GM12878 (cell line): ENCODE data around the gene BRAF. TPM values are rescaled to one million over a fixed set of nuclear protein-coding genes. Genes with fewer than 3 reads are reported as not detected.

Experiments
- ATAC-seq: fragments of 200-7000 bp; cut with Tn5 transposase; 3 replicates; pipeline ENCODE4 v1.9.1; 2020; ENCODE audit warnings: mild to moderate bottlenecking, moderate library complexity
- BruUV-seq: library from RNA; stranded (reverse); fragments of 400-500 nt; replicated peaks from 2 replicates; lab custom pipeline; 2021; lab: Mats Ljungman, UMichigan
- CTCF ChIA-PET: fragments of 300-600 bp; sonication (Branson Sonifier 250); formaldehyde crosslinking; extraction: SDS; loops from one replicate; lab custom pipeline; 2021; ENCODE audit warnings: inconsistent platforms; lab: Yijun Ruan, JAX
- POLR2A ChIA-PET: fragments of 350-600 bp; formaldehyde crosslinking; extraction: SDS; loops from one replicate; lab custom pipeline; 2021; ENCODE audit warnings: inconsistent platforms; lab: Charles Lee
- RAD21 ChIA-PET: fragments of 300-600 bp; sonication (Branson Sonifier 250); formaldehyde crosslinking; loops from one replicate; lab custom pipeline; 2023; ENCODE audit warnings: antibody characterized with exemption; ENCODE audit not compliant: unreplicated experiment; lab: Charles Lee
- SMC1A ChIA-PET: fragments of 300-600 bp; sonication (Branson Sonifier 250); formaldehyde crosslinking; loops from one replicate; lab custom pipeline; 2023; ENCODE audit not compliant: unreplicated experiment, uncharacterized antibody; lab: Charles Lee
- DNase-seq: peaks from one replicate; pipeline ENCODE4 v3.0.0-alpha.2; 2011; ENCODE audit warnings: low read depth, low spot score
- FAIRE-seq: peaks from 3 replicates; lab custom pipeline; 2011; peaks lifted over from hg19 to GRCh38; lab: Jason Lieb, UNC
- H2AFZ ChIP-seq: 2 replicates; pipeline ENCODE4 v1.6.0; 2011; ENCODE audit warnings: low read depth, low read length, control low read depth; ENCODE audit not compliant: control insufficient read depth
- H3K27ac ChIP-seq: 2 replicates; pipeline ENCODE4 v1.5.1; 2011; ENCODE audit warnings: control low read depth; ENCODE audit not compliant: control insufficient read depth, insufficient read depth
- H3K27me3 ChIP-seq, 2 experiments: replicated peaks in 1 of 2; 2 replicates each; pipeline versions ENCODE4 v1.6.0 to v1.6.1; 2011; ENCODE audit warnings: low read length in 1 of 2; ENCODE audit not compliant: control insufficient read depth in 2 of 2, insufficient read depth in 2 of 2
- H3K36me3 ChIP-seq, 2 experiments: 2 replicates each; pipeline ENCODE4 v1.5.1; 2011; ENCODE audit warnings: low read length in 1 of 2; ENCODE audit not compliant: control insufficient read depth in 2 of 2, insufficient read depth in 2 of 2
- H3K4me1 ChIP-seq: 2 replicates; pipeline ENCODE4 v1.6.1; 2011; ENCODE audit warnings: mild to moderate bottlenecking, low read length, moderate library complexity, mixed read lengths; ENCODE audit not compliant: control insufficient read depth, insufficient read depth
- H3K4me2 ChIP-seq: 2 replicates; pipeline ENCODE4 v1.6.0; 2011; ENCODE audit warnings: control low read depth; ENCODE audit not compliant: control insufficient read depth, insufficient read depth
- H3K4me3 ChIP-seq: fragments of 200-600 bp; sonication (generic); 2 replicates; pipeline ENCODE4 v1.5.1; 2016
- H3K79me2 ChIP-seq: 2 replicates; pipeline ENCODE4 v1.6.0; 2011; ENCODE audit warnings: low read length; ENCODE audit not compliant: control insufficient read depth, insufficient read depth
- H3K9ac ChIP-seq: 2 replicates; pipeline ENCODE4 v1.8.0; 2011; ENCODE audit warnings: low read length, control low read depth, mixed read lengths; ENCODE audit not compliant: control insufficient read depth, insufficient read depth
- H3K9me3 ChIP-seq: replicated peaks from 3 replicates; pipeline ENCODE4 v1.5.1; 2011; ENCODE audit warnings: mild to moderate bottlenecking, low read length; ENCODE audit not compliant: control insufficient read depth, insufficient read depth
- H4K20me1 ChIP-seq: 2 replicates; pipeline ENCODE4 v1.6.0; 2011; ENCODE audit not compliant: control insufficient read depth, insufficient read depth
- CBFB ChIP-seq: IDR thresholded peaks from 2 replicates; pipeline ENCODE4 v1.6.1; 2016; ENCODE audit warnings: antibody characterized with exemption, low read depth
- CREB1 ChIP-seq: IDR thresholded peaks from 2 replicates; pipeline ENCODE4 v1.6.1; 2012; ENCODE audit warnings: low read depth, mild to moderate bottlenecking, inconsistent platforms
- FOXK2 ChIP-seq: fragments of 450-650 bp; IDR thresholded peaks from 2 replicates; pipeline ENCODE4 v1.6.1; 2017; ENCODE audit warnings: mild to moderate bottlenecking, moderate library complexity
- RFX5 ChIP-seq: IDR thresholded peaks from 2 replicates; pipeline ENCODE4 v1.6.1; 2011; ENCODE audit warnings: low read depth, low read length, improper control_type of control experiment
- SMAD1 ChIP-seq: fragments of 450-650 bp; IDR thresholded peaks from 2 replicates; pipeline ENCODE4 v1.6.1; 2018; ENCODE audit warnings: mild to moderate bottlenecking, low read depth; ENCODE audit not compliant: partially characterized antibody
- WGBS: methylation state at CpG from one replicate; pipeline ENCODE4 v1.1.6; 2016; ENCODE audit warnings: low lambda C conversion rate; ENCODE audit not compliant: insufficient replicate concordance, insufficient coverage; ENCODE audit errors: missing lambda C conversion rate; 5-methylcytosine and 5-hydroxymethylcytosine counted together
- in situ Hi-C: fragments of 300-500 bp; cut with MboI; formaldehyde crosslinking; loops from 9 replicates; pipeline ENCODE4 v1.14.3; 2018; ENCODE audit warnings: mixed read lengths
- intact Hi-C: fragments of 100-400 bp; cut with micrococcal nuclease; formaldehyde crosslinking; loops from one replicate; pipeline ENCODE4 v1.14.2; 2022; ENCODE audit not compliant: unreplicated experiment
- polyA plus RNA-seq, 11 experiments: library from polyadenylated mRNA; depleted of rRNA in 4 of 11; unstranded in 6 of 11; stranded (reverse) in 5 of 11; fragments of >200 nt; fragmentation: Nextera tagmentation in 4 of 11; fragmentation: Illumina TruSeq in 1 of 11; extraction: Ambion mirVana in 4 of 11; extraction: Trizol in 1 of 11; gene quantifications; 1 replicate in 1 of 11; 2 replicates in 10 of 11; pipeline versions ENCODE4 v1.2.1 to v1.2.3, GENCODE V29; 2011 to 2016; ENCODE audit warnings: inconsistent platforms in 2 of 11, missing spikeins in 2 of 11, low read depth in 1 of 11
- total RNA-seq, 4 experiments: library from RNA; depleted of rRNA in 3 of 4; stranded (reverse); fragments of >200 nt in 3 of 4; fragmentation: Illumina TruSeq in 1 of 4; extraction: Trizol in 1 of 4; gene quantifications; 2 replicates each; pipeline versions ENCODE4 v1.2.1 to v1.2.3, GENCODE V29; 2013 to 2021
- TF ChIP-seq, protein P1 (sequence below): IDR thresholded peaks from 2 replicates; pipeline ENCODE4 v1.6.1; 2011; ENCODE audit warnings: low read depth, low read length, improper control_type of control experiment, borderline replicate concordance
- TF ChIP-seq, protein P2 (sequence below): IDR thresholded peaks from 2 replicates; pipeline ENCODE4 v1.6.1; 2012; ENCODE audit warnings: low read depth, low read length, improper control_type of control experiment

The BRAF gene
- total and polyA plus RNA-seq, 10 of the 15 experiments (the other 5 are each of a cell fraction or from before 2014, with no cell fraction given): 2.6 to 31.0 (median 10.6) TPM

GRCh38 chr7:140684066-140684950 is 240.4 kb downstream of the BRAF start:
- H3K27ac ChIP-seq: no peak overlapping the region
- ChIA-PET CTCF (interaction anchor here (1.4 kb wide), 2 partner anchors 9 to 329 kb away, joined by 3 read pairs; no protein-coding TSS in a partner anchor), SMC1A (interaction anchor here (1.9 kb wide), 1 partner anchor 10 kb away, joined by 4 read pairs; no protein-coding TSS in a partner anchor), POLR2A (no interaction called here), RAD21 (no interaction called here)
- intact Hi-C loops: no loop called here
- no peaks in the 10 kb centered on the region for H4K20me1 ChIP-seq
- BruUV-seq: no TSS peak
- H3K4me3 ChIP-seq: no peak overlapping the region
- DNase-seq: no peak
- no peak overlapping the region for H3K4me2 ChIP-seq
- H3K36me3 ChIP-seq: peaks cover 3 to 7% of the 10 kb centered on the region in 2 experiments; a peak in 3 of 4 replicates
- in situ Hi-C loops: no loop called here
- no peak for FAIRE-seq
- 93% methylated on average over 20 of the region's 20 CpGs for WGBS
- no peak overlapping the region for H2AFZ ChIP-seq
- ATAC-seq: no peak
- no peaks in the 10 kb centered on the region for H3K4me1 ChIP-seq
- H3K9me3 ChIP-seq: no peaks in the 10 kb centered on the region
- no peak overlapping the region for H3K9ac ChIP-seq
- no peaks in the 10 kb centered on the region for H3K79me2 ChIP-seq
- TF ChIP-seq FOXK2 (no peak), SMAD1 (no peak), CREB1 (no peak), CBFB (no peak), RFX5 (no peak)
- TF ChIP-seq, protein P1, sequence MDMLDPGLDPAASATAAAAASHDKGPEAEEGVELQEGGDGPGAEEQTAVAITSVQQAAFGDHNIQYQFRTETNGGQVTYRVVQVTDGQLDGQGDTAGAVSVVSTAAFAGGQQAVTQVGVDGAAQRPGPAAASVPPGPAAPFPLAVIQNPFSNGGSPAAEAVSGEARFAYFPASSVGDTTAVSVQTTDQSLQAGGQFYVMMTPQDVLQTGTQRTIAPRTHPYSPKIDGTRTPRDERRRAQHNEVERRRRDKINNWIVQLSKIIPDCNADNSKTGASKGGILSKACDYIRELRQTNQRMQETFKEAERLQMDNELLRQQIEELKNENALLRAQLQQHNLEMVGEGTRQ: no peak
- TF ChIP-seq, protein P2, sequence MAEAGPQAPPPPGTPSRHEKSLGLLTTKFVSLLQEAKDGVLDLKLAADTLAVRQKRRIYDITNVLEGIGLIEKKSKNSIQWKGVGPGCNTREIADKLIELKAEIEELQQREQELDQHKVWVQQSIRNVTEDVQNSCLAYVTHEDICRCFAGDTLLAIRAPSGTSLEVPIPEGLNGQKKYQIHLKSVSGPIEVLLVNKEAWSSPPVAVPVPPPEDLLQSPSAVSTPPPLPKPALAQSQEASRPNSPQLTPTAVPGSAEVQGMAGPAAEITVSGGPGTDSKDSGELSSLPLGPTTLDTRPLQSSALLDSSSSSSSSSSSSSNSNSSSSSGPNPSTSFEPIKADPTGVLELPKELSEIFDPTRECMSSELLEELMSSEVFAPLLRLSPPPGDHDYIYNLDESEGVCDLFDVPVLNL: no peak
- H3K27me3 ChIP-seq: no peaks in the 10 kb centered on the region
